NCI-H774 (cell line): Measurements from ENCODE around the gene CAT.

Experiments
- DNase-seq: peaks from one replicate; lab custom pipeline; 2025; lab: John Stamatoyannopoulos, UW

CAT gene

DNA sequence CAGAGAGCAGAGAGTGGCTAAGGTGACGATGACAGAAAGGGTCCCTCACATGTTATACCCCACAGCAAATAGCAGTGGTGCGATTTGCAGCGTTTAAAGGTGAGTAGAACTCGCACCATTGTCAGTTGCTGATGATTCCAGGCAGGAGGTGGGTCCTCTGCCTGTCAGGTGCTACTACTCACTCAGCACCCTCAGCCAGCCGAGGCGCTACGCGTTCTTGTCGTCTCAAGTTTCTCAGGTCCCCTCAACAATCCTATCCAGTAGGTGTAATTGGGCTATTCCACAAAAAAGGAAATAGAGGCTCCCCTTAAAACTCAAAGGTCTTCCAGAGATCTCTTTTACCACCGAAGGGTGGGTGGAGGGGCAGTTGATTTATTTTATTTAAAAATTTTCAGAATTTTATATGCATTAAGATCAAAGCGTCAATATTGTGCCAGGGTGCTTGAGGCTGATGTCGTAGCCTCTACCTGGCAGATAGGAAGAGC is 56.5 kb downstream of the CAT start:
- DNase-seq: no peak

DNA sequence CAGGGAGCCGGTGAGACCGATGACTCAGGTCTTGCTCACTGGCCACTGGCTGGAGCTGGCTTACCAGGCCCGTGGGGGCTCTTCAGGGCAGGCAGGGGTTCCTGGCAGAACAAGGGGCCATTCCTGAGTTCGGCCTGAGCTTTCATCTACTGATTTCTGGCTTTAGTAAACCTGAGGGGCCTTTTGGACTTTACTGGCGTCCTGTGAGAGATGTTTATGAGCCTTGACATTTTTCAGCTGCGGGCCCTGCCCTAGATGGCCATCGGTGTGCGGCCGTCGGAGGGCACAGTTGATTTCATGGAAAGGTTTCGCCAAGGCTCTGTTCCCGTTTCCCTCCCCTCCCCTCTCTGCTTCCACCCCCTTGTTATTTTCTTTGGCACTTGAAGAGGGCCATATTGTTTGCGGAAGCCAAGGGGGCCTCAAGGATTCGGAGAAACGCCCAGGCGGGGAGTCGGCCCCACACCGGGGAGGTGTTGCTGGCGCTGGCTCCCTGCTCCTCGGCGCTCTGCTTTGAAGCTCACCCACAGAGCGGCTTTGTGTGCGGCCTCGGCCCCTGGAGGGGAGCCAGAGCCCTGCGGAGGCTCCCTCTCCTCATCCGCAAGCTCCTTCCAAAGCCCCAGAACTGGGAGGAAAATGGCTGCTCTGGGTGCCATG is 57.1 kb downstream of the CAT start:
- DNase-seq: no peak

DNA sequence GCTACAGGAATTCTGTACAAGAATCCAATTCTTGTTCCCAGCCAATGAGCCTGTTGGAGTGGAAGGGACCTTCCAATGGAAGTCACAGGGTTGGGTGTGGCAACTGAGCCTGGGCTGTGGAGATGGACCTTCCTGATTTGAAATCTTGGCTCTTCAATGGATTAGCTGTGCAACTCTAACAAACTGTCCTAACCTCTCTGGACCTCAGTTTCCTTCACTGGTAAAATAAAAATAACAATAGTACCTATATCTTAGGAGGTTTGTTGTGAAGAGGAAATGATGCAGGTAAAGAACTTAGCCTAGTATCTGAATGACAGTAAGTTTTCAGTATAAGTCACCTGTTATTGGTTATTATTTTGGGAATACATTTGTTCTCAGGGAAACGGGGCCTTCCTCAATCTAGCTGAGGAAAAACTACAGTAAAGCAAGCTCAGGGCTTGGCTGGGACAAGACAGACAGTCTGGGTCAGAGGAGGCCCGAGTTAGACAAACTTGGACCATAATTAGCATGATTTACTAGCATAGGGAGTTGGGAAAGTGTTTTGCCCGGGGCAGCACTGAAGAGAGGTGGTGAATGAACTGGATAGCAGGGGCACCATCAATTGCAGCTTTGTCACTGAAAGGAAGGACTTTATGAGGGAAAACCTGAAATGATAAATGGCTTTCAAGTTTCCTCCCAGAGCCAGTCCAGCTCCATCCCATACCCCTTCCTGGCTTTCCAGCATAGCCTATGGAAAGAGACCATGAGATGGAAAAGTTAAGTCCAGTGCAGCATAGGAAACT is 61.2 kb downstream of the CAT start:
- DNase-seq: no peak

DNA sequence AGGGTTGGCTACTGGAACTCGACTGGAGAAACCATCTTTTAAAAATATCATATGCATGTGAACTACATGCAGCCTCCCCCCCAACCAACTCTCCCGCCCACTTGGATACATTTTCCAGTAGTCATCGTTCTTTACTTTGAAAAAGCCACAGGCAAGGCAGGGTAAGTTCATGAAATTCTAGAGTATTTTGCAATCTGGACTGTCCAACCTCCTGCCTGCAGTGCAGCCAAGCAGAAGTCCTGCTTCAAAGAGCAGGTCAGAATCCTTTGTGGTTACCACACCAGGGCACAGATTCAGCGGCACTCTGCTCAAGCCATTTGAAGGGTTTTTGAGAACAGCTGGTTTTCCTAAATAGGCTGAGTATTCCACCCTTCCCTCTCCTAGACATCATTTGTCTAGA is 62.8 kb downstream of the CAT start:
- DNase-seq: no peak

DNA sequence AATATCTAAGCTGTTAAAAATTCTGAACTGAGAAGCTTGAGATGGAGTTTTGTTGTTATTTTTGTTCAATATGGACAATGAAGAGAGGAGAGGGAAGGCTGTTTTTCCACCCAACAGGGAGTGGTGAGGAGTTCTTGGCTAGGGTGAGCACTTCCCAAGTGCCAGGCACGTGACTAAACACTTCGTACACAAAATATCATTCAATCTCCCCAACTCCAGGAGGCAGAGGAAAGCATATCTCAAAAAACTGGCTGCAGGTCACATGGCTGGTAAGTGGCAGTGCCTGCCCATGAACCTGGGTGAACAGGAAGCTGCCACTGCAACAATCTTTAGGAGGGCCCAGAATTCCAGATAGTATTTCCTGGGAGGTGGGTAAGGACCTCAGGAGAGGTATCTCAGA is 63.2 kb downstream of the CAT start:
- no peak for DNase-seq

DNA sequence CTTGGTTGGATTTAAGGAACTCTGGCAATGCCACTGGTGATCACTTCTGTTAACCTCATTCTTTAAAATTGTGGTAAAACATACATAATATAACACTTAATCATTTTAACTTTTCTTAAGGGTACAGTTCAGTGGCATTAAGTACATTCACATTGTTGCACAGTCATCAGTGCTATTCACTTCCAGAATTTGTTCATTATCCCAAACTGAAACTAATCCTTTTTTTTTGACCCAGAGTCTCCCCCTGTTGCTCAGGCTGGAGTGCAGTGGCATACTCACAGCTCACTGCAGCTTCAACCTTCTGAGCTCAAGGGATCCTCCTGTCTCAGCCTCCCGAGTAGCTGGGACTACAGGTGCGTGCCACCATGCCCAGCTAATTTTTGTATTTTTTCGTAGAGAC is 64.2 kb downstream of the CAT start:
- no peak for DNase-seq

DNA sequence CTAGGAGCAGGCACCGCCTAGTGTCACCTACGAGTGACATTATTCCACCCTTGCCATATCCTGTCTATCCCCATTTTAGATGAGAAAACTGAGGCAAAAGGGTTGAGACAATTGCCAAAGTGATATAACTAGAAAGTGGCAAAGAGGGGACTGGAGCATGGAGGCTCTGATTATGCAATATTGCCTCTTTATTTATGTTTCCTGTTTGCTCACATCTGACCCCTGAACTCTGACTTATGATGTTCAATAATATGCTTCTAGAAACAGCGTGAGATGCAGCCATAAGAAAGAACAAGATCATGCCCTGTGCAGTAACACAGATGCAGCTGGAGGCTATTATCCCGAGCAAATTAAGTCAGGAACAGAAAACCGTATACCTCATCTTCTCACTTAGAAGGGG is 67.1 kb downstream of the CAT start:
- DNase-seq: no peak

DNA sequence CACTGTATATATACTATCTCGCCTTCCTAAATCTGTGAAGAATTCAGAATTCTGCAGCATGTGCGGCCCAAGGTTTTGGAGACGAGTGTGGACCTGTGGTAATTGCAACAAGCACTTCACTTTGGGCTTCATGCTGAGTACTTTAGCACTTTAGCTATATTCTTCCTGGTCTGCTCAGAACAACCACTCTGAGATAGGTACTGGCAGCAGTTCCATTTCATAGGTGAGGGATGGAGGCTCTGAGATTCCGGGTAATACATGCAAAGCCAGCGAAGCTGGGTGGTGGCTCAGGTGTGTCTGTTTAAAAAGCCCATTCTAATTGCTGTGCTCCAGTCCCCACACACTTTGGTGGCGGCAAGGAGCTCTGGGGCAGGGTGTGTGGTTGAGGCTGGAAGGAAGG is 68.4 kb downstream of the CAT start:
- no peak for DNase-seq

DNA sequence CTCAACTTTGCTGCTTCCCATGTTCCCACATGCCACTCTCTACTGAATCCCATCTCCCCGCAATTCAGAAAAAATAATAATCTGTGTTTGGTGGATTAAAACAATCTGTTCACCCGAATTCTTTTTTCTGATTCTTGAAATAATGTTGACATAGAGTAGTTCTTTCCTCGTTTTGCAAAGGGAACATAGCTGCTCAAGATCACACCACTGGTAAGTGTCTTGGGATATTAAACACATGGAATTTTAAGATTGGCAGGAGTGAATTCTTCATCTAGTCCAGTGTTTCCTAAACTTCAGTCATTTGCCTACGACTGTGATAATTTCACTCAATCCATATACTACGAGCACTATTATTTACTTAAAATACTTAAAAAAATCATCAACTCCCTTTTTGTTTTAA is 68.9 kb downstream of the CAT start:
- no peak for DNase-seq

DNA sequence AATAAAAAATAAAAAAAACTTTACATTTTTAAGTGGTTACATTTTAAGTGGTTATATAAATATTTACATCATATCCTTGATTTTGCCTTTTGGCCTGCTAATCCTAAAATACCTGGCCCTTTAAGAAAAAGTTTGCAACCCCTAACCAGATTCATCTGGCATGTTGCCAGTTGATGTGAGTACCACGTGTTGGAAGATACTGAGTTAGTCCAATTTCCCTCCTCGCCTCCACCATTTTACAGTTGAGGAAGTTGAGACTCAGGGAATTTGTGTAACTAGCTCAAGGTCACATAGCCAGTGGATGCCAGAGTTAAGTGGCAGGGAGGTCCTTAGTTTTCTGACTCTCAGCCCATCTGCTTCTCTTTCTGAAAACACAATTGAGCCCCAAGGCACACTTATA is 69.8 kb downstream of the CAT start:
- DNase-seq: no peak

DNA sequence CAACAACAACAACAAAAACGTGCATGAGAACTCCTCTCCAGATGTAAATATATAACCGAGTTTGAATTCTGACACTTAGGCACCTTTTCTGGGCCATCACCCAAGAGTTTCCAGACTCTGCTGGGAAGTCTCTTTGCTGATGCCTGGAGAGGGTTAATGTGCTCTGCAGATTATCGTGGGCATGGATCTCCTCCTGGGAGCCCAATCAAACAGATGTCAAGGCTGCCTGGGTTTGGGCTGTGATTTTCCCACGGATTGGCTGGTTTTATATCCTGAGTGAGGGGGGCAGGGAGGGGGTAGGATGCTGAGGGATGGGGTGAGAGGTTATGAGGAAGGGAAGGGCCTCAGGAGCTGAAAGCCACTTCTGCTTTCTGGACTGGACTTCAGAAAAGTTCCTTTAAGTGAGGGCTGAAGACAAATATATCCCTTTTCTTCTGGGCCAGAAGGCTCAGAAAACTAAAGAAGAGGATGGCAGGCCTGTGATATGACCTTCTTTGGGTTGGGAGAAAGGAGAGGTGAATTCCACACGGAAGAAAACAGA is 70.7 kb downstream of the CAT start:
- no peak for DNase-seq

DNA sequence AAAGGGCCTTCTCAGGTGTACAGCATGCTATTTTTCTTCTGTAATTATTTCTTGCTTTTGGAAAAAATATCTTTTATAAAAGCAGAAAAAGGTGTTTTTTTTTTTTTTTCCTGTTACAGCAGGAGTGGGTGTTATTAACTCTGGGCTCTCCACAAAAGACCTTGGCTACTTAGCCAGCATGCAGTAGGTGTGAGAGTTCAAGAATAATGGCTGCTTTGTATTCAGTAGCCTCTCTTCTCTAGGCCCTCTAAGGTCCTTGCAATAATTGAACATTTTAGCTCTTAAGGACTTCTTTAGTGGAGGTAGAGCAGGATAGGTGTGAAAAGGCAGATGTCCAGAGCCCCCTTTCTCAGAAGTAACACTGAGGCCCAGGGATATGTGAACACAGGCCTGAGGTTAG is 71.5 kb downstream of the CAT start:
- DNase-seq: no peak

DNA sequence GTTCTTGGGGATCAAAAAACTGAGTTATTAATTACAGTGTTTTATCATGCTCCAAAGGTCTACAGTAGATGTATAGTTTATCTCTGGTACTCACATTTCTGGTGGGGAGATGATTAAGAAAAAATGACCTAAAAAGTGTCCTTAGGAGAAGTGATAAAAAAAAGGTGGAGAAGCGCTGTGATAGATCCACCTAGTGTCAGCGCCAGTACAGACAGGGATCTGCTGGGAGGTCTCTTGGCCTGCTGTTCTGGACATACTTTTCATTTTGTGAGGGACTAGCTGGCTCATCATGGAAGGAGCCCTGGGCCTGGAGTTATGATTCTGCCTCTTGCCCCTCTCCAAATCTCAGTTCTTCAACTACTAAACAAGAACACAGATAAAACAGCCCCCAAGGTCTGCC is 71.9 kb downstream of the CAT start:
- DNase-seq: no peak

DNA sequence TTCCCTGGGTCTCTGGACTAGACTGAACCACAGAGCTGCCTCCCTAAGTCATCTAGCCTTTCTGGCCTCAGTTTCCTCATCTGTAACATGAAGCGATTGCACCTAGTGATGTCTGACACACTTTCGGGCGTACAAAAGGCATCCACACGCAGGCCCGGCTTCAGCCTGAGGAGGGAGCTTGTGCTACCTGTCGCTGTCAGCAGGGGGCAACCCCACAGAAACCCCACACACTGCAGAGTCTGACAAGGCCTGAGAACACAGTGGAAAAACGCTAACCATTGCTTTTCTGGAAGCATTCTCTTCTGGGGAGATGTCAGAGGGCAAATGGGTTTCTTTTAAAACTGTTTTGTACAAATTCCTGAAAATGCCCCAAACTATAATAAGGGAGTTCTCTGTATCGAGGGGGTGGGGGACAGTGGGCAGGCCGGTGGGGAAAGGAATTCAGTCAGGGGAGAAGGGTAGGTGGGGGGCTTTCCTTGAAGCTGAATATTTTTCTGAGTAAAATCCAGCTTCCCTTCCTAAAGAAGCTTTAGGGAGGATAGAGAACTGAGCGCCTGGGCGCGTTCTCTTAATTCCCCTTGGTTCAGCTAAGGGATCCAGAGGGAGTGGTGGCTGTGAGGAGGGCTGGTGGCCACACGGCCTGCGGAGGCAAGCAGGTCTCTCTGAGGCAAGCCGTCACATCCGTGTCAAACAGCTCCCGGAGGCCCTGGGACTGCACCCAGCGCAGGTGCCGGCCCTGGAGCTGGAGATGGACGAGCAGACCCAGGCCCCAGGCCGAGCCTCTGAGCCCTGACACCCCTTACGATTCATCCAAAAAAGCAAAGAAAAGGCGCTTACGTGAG is 74.3 kb downstream of the CAT start:
- no peak for DNase-seq

DNA sequence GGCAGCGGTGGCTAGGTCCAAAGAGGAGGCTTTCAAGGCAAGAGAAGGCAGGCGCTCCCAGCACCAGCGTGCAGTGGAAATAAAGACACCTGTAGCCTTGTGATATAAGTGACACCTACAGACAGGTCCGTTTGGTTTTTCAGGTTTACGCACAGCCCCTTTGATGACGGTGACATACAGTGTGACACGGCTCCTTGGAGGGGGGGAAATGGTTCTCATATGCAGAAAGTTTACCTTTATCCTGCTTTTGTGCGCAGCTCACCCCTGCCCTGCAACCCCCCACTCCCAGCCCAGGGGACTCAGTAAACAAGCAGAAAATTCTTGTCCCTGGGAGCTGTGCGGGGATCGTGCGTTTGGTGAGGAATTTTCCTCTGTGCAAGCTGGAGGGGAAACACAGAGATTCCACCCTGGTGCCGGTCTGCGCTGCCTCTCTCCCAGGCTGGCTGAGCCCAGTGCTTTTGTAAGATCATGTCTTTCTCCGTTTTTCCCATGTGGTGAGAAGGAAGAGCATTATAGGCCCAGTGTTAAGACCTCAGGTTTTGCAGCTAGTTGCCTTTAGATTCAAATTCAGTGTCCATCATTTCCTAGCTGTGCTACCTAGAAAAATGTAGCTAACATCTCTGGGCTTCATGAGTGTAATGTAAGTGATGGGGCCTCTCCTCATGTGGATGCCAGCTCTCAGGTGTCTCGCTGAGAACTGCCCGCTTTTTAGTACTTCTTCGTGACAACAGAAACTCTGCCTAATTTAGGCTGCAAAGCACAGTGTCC is 75.1 kb downstream of the CAT start, which contains the start of gene ELF5:
ELF5 (minus strand) TSS at position 113 of the 768 bp plus-strand sequence. CDS start 8,045 bp downstream, outside the sequence.
- DNase-seq: no peak

DNA sequence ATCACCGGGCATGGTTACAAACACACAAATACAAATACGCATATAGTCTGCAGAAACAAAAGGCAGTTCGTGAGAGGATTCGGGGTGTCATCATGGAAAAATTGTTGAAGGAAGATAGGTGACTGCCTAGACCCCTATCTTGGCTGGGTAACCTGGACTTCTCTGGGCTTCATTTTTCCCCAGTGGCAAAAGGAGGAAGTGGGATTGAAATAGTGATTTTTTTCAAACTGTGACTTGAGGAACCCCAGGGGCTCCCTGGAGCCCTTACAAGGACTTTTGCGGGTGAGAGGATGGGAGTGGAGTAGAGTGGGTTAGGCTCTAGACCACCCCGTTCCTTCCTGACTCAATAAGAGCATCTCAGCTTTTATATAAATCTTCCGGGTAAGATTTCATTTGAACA is 75.9 kb downstream of the CAT start:
- no peak for DNase-seq

DNA sequence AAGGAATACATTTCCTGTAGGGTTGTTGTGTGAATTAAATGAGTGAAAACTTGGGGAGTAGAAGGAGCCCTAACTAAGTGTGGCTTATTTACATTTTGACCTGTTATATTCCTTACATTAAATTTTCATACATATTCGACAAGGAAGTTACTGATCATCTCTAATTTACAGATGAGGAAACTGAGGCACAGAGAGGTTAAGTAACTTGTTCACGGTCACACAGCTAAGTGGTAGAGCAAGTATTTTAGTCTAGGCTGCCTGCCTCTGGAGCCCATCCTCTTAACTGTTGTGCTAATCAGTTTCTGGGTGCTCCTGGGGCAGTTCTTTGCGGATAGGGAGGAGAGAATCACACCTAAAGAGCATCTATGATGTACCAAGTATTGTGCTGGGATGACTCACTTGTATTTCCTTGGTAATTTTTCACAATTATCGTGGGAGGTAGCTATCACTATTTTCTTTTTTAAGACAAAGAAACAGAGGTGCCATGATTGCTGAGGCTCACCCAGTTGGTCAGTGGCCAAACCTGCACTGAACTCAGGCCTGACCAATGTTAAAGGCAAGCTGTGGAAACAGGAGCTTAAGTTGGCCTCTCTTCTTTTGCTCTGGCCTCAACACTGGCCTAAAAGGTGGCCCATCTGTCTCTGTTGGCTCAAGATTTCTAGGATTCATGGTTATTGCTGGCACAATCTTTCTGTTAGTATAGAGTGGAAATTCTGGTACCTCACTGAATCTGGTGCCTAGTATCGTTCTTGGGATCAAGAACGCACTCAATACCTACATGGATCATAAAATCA is 77.7 kb downstream of the CAT start:
- DNase-seq: no peak

DNA sequence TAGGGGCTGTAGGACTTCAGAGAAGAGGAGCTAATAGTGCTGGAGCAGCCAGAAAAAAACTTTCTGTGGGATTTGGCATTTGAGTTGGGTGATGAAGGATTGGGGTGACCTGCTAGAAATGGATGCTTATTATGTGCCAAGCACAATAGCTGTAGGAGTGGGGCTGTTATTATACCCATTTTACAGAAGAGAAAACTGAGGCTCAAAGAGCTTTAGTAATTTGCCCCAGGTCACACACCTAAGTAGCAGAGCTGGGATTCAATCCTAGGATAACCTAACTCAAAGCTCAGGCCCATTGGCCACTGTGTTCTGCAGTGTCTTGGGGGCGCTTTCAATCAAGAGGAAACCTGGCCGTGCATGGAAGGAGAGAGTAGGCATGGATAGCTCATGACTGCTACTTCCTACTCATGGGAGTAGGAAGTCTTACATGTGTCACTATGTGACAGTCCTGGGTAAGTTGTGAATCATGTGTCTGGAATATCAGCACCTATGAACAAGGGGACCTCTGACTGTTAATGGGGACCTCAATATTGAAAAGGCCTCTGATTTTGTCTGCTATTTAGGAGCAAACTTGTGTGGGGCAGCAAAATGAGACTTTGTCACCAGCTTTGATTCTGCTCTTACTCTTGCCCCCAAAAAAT is 81.0 kb downstream of the CAT start:
- no peak for DNase-seq

DNA sequence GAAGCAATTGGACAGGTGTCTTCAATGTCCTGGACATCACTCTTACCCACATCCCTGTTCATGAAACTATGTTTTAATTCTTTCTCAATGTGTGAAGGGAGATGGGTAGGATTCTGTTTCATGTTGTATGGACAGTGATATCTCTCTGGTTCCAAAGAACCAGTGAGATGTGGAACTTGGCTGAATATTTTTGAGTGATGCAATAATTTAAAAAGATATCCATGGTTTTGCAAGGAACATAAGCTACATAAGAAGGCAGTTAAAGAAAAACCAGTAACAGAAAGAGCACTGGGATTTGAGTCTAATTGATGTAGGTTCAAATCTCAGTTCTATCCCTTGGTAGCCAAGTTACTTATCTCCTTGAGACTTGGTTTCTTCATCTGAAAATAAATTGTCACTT is 82.5 kb downstream of the CAT start:
- DNase-seq: no peak
